Fibroblast of lung (primary cell): ENCODE measurements around the gene FHIT. TPM values are rescaled to one million over a fixed set of nuclear protein-coding genes. Genes with fewer than 3 reads are reported as not detected.

Source experiments
- DNase-seq, 2 donors: peaks; one replicate each; pipeline versions ENCODE4 v3.0.0 to v3.0.0-alpha.2; 2010; ENCODE audit warnings: low read depth in 2 of 2
- H2AFZ ChIP-seq: 2 replicates; pipeline ENCODE4 v1.5.1; 2012; ENCODE audit warnings: low read length, control low read depth, inconsistent platforms
- H3K27ac ChIP-seq: 2 replicates; pipeline ENCODE4 v1.5.1; 2011; ENCODE audit warnings: low read length, control low read depth; ENCODE audit not compliant: insufficient read depth
- H3K27me3 ChIP-seq: 2 replicates; pipeline ENCODE4 v1.5.1; 2011; ENCODE audit warnings: mild to moderate bottlenecking, low read length; ENCODE audit not compliant: control insufficient read depth, insufficient read depth
- H3K36me3 ChIP-seq: 2 replicates; pipeline ENCODE4 v1.5.1; 2011; ENCODE audit warnings: low read length; ENCODE audit not compliant: control insufficient read depth, insufficient read depth
- H3K4me1 ChIP-seq: 2 replicates; pipeline ENCODE4 v1.5.1; 2011; ENCODE audit warnings: low read length; ENCODE audit not compliant: control insufficient read depth, insufficient read depth; ENCODE audit errors: extremely low read depth
- H3K4me2 ChIP-seq: 2 replicates; pipeline ENCODE4 v1.5.1; 2011; ENCODE audit warnings: low read length, control low read depth; ENCODE audit not compliant: insufficient read depth; ENCODE audit errors: extremely low read depth
- H3K4me3 ChIP-seq, 4 experiments: fragments of 200-600 bp in 1 of 4; sonication (generic) in 1 of 4; replicated peaks in 1 of 4; 2 replicates each; pipeline ENCODE4 v1.5.1; 2011 to 2016; ENCODE audit warnings: low read length in 4 of 4, low read depth in 3 of 4, mild to moderate bottlenecking in 3 of 4, control low read depth in 2 of 4, inconsistent platforms in 1 of 4, mixed read lengths in 1 of 4; ENCODE audit not compliant: insufficient read depth in 1 of 4; ENCODE audit errors: control extremely low read depth in 1 of 4
- H3K79me2 ChIP-seq: 2 replicates; pipeline ENCODE4 v1.5.1; 2012; ENCODE audit warnings: mild to moderate bottlenecking, low read length, inconsistent platforms; ENCODE audit not compliant: control insufficient read depth, insufficient read depth
- H3K9ac ChIP-seq: 2 replicates; pipeline ENCODE4 v1.5.1; 2011; ENCODE audit warnings: mild to moderate bottlenecking, low read length, control low read depth; ENCODE audit not compliant: insufficient read depth
- H3K9me3 ChIP-seq: 2 replicates; pipeline ENCODE4 v1.5.1; 2012; ENCODE audit warnings: low read depth, low read length; ENCODE audit not compliant: control insufficient read depth, insufficient read depth
- H4K20me1 ChIP-seq: 2 replicates; pipeline ENCODE4 v1.5.1; 2011; ENCODE audit warnings: low read length; ENCODE audit not compliant: control insufficient read depth, insufficient read depth; ENCODE audit errors: extremely low read depth
- CTCF ChIP-seq, 2 donors: IDR thresholded peaks in 1 of 2; conservative IDR thresholded peaks in 1 of 2; 1 replicate in 1 of 2; 2 replicates in 1 of 2; pipeline ENCODE4 v1.5.1; 2011 to 2012; ENCODE audit warnings: low read length in 2 of 2, control low read depth in 1 of 2, inconsistent platforms in 1 of 2, low read depth in 1 of 2, mild to moderate bottlenecking in 1 of 2
- EZH2 ChIP-seq: IDR thresholded peaks from 2 replicates; pipeline ENCODE4 v1.5.1; 2012; ENCODE audit warnings: low read length, control low read depth, mild to moderate bottlenecking; ENCODE audit errors: missing control alignments
- polyA plus RNA-seq, 2 donors: library from polyadenylated mRNA; depleted of rRNA in 1 of 2; stranded (reverse) in 1 of 2; unstranded in 1 of 2; fragments of >200 nt; gene quantifications; 2 replicates each; pipeline ENCODE4 v1.2.1, GENCODE V29; 2011 to 2012; ENCODE audit warnings: missing spikeins in 1 of 2
- total RNA-seq: library from RNA; depleted of rRNA; stranded (reverse); fragments of >200 nt; gene quantifications from 2 replicates; pipeline ENCODE4 v1.2.1, GENCODE V29; 2014

Gene FHIT
- total and polyA plus RNA-seq, 2 donors (not counting 1 experiment from before 2014, with no cell fraction given): 0.79 to 2.1 TPM

DNA sequence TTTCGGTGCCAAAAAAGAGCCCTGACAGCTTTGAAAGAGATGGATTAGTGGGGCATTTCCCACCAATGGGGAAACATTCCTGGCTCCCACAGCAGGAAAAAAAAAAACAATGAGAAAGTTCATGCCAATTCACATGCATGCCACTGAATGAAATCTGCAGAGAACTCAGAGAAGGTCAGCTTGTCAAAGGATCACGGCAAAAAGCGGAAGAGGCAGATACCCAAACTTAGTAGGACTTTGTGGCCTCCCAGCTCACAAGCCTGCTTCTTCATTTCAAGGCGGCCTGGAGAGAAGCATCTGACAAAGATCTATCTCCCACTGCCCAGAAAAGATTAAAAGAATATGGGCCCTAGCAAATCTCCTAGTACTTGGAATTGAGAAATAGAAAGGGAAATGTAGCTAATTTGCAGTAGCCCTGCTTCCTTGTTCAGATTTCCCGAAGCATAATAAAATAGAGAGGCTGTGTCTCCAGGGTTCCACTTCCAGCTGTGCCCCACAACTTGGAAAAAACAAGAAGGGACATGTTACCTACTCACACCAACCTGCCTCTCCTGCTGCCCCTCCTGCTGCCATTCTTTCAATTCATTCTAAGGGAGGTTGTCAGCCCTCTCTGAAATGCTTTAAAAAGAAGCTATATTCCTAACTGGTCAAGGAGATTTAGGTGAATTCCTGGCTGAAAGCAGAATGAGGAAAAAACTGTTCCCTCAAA is 170.4 kb downstream of the FHIT start:
- Histone ChIP-seq H3K36me3 (no peaks in the 10 kb centered on the region), H3K4me3 (no peak overlapping the region), H3K4me2 (no peak overlapping the region), H3K9ac (no peak overlapping the region), H3K79me2 (no peaks in the 10 kb centered on the region), H3K4me1 (no peaks in the 10 kb centered on the region), H3K9me3 (no peaks in the 10 kb centered on the region), H3K27me3 (no peaks in the 10 kb centered on the region), H4K20me1 (no peaks in the 10 kb centered on the region), H2AFZ (no peak overlapping the region), H3K27ac (no peak overlapping the region)
- TF ChIP-seq CTCF (conservative IDR thresholded peaks at IDR 0.05 in 1 of 2, IDR thresholded peaks at IDR 0.05 in 1 of 2; ENCODE audit: low read depth in 1 of 2, low read length in 2 of 2) (no peak), EZH2 (no peak)
- no peak for DNase-seq

- H3K36me3 ChIP-seq: no peaks in the 10 kb centered on the region
- H3K79me2 ChIP-seq: no peaks in the 10 kb centered on the region
- DNase-seq: peak in 1 of 2 donors; percentile 15
- TF ChIP-seq EZH2 (no peak), CTCF (conservative IDR thresholded peaks at IDR 0.05 in 1 of 2, IDR thresholded peaks at IDR 0.05 in 1 of 2; ENCODE audit: low read depth in 1 of 2, low read length in 2 of 2) (no peak)
- no peak overlapping the region for H3K9ac ChIP-seq
- no peaks in the 10 kb centered on the region for H3K27me3 ChIP-seq
- H3K4me2 ChIP-seq: no peak overlapping the region
- H3K4me1 ChIP-seq: no peaks in the 10 kb centered on the region
- H3K4me3 ChIP-seq: no peak overlapping the region
- H2AFZ ChIP-seq: no peak overlapping the region
- no peaks in the 10 kb centered on the region for H3K9me3 ChIP-seq
- no peak overlapping the region for H3K27ac ChIP-seq
- no peaks in the 10 kb centered on the region for H4K20me1 ChIP-seq
These were observed 173.1 kb downstream of the FHIT start for GRCh38 chr3:61078048-61078752.

DNA sequence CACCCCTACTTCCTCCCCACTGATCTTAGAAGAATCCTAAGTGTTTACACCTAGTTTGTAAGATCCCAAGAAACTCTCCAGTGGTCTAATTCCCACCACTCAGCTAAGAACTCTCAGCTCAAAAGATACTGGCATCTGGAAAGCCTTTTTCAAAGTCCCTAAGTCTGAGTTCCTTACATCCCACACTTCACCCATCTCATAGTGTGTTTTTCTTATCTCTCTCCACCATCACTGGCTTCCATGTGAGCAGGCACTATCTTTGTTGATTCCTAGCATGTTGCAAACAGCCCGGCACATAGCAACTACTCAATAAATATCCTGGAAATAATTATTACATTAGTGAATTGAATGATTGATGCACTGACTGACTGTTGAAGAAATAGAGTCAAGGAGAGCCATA is 173.7 kb downstream of the FHIT start:
- H3K9me3 ChIP-seq: no peaks in the 10 kb centered on the region
- H3K27me3 ChIP-seq: no peaks in the 10 kb centered on the region
- H3K4me2 ChIP-seq: no peak overlapping the region
- no peak overlapping the region for H3K4me3 ChIP-seq
- TF ChIP-seq EZH2 (no peak), CTCF (conservative IDR thresholded peaks at IDR 0.05 in 1 of 2, IDR thresholded peaks at IDR 0.05 in 1 of 2; ENCODE audit: low read depth in 1 of 2, low read length in 2 of 2) (no peak)
- no peaks in the 10 kb centered on the region for H3K36me3 ChIP-seq
- no peak overlapping the region for H3K27ac ChIP-seq
- H3K9ac ChIP-seq: no peak overlapping the region
- no peaks in the 10 kb centered on the region for H3K4me1 ChIP-seq
- DNase-seq: no peak
- H3K79me2 ChIP-seq: no peaks in the 10 kb centered on the region
- no peak overlapping the region for H2AFZ ChIP-seq
- no peaks in the 10 kb centered on the region for H4K20me1 ChIP-seq
